ENCODE data around the gene RNF152.

- TF ChIP-seq TCF12 (IDR thresholded peaks at IDR 0.05) = no peak
- no peak for TF ChIP-seq POLR2AphosphoS5 (IDR thresholded peaks at IDR 0.05; ENCODE audit: low read depth, low read length)
- no peak for TF ChIP-seq CTCF (IDR thresholded peaks at IDR 0.05)
Measured at GRCh38 chr18:61869636-61870035, 23.2 kb downstream of the RNF152 start.
